Keratinocyte (primary cell): ENCODE data around the gene IGFBP1. TPM values are rescaled to one million over a fixed set of nuclear protein-coding genes. Genes with fewer than 3 reads are reported as not detected.

Source experiments
- DNase-seq: peaks from one replicate; pipeline ENCODE4 v3.0.0-alpha.2; 2011; ENCODE audit warnings: low read depth, missing footprints, low spot score
- FAIRE-seq: peaks from 2 replicates; lab custom pipeline; 2011; peaks lifted over from hg19 to GRCh38; lab: Jason Lieb, UNC
- H2AFZ ChIP-seq: 2 replicates; pipeline ENCODE4 v1.6.0; 2012; ENCODE audit warnings: low read length, control low read depth, inconsistent platforms; ENCODE audit not compliant: control insufficient read depth
- H3K27ac ChIP-seq: 2 replicates; pipeline ENCODE4 v1.5.1; 2011; ENCODE audit warnings: low read length; ENCODE audit not compliant: control insufficient read depth, insufficient read depth
- H3K27me3 ChIP-seq: 3 replicates; pipeline ENCODE4 v1.6.0; 2011; ENCODE audit warnings: low read length; ENCODE audit not compliant: control insufficient read depth, insufficient read depth; ENCODE audit errors: extremely low read depth
- H3K36me3 ChIP-seq, 2 experiments: 2 replicates in 1 of 2; 3 replicates in 1 of 2; pipeline ENCODE4 v1.5.1; 2011; ENCODE audit warnings: low read length in 2 of 2, mild to moderate bottlenecking in 1 of 2; ENCODE audit not compliant: control insufficient read depth in 2 of 2, insufficient read depth in 2 of 2; ENCODE audit errors: extremely low read depth in 1 of 2
- H3K4me1 ChIP-seq: 3 replicates; pipeline ENCODE4 v1.5.1; 2011; ENCODE audit warnings: low read length; ENCODE audit not compliant: control insufficient read depth, insufficient read depth; ENCODE audit errors: extremely low read depth
- H3K4me2 ChIP-seq: 3 replicates; pipeline ENCODE4 v1.6.0; 2011; ENCODE audit warnings: low read depth, low read length; ENCODE audit not compliant: control insufficient read depth, insufficient read depth; ENCODE audit errors: extremely low read depth
- H3K4me3 ChIP-seq, 3 experiments: fragments of 200-600 bp in 1 of 3; sonication (generic) in 1 of 3; 2 replicates in 2 of 3; 3 replicates in 1 of 3; pipeline ENCODE4 v1.5.1; 2011 to 2016; ENCODE audit warnings: low read length in 3 of 3, mild to moderate bottlenecking in 3 of 3, control low read depth in 2 of 3, inconsistent platforms in 1 of 3, low read depth in 1 of 3, mixed read lengths in 1 of 3, mixed run types in 1 of 3, moderate library complexity in 1 of 3; ENCODE audit not compliant: control insufficient read depth in 2 of 3, insufficient read depth in 2 of 3; ENCODE audit errors: extremely low read depth in 1 of 3
- H3K79me2 ChIP-seq: 2 replicates; pipeline ENCODE4 v1.6.0; 2012; ENCODE audit warnings: low read length; ENCODE audit not compliant: control insufficient read depth, insufficient read depth
- H3K9ac ChIP-seq: 3 replicates; pipeline ENCODE4 v1.6.0; 2011; ENCODE audit warnings: low read length; ENCODE audit not compliant: control insufficient read depth, insufficient read depth; ENCODE audit errors: extremely low read depth
- H3K9me1 ChIP-seq: 3 replicates; pipeline ENCODE4 v1.6.0; 2011; ENCODE audit warnings: low read length; ENCODE audit not compliant: control insufficient read depth, insufficient read depth; ENCODE audit errors: extremely low read depth
- H3K9me3 ChIP-seq: 2 replicates; pipeline ENCODE4 v1.5.1; 2012; ENCODE audit warnings: low read depth, low read length; ENCODE audit not compliant: control insufficient read depth
- H4K20me1 ChIP-seq: 3 replicates; pipeline ENCODE4 v1.6.0; 2011; ENCODE audit warnings: low read length; ENCODE audit not compliant: control insufficient read depth, insufficient read depth; ENCODE audit errors: extremely low read depth
- CTCF ChIP-seq, 3 experiments: IDR thresholded peaks in 1 of 3; conservative IDR thresholded peaks in 1 of 3; optimal IDR thresholded peaks in 1 of 3; 2 replicates in 2 of 3; 3 replicates in 1 of 3; pipeline versions ENCODE3 to v1.5.1; 2011; ENCODE audit warnings: low read length in 3 of 3, mild to moderate bottlenecking in 3 of 3, moderate library complexity in 2 of 3, control low read depth in 1 of 3, inconsistent platforms in 1 of 3; ENCODE audit not compliant: insufficient read depth in 2 of 3; ENCODE audit errors: extremely low read depth in 1 of 3
- EZH2 ChIP-seq: IDR thresholded peaks from one replicate; pipeline ENCODE4 v1.6.1; 2012; ENCODE audit warnings: inconsistent platforms, mild to moderate bottlenecking, low read length, moderate library complexity
- dilution Hi-C: fragments of 300-500 bp; cut with MboI; formaldehyde crosslinking; loops from one replicate; pipeline ENCODE4 v1.7.0; 2020; ENCODE audit warnings: low sequenced_read_pairs; ENCODE audit not compliant: extremely low pct_ligation_motif_present
- polyA plus RNA-seq, 5 experiments: library from polyadenylated mRNA; depleted of rRNA in 3 of 5; stranded (reverse) in 3 of 5; stranded (forward) in 1 of 5; unstranded in 1 of 5; fragments of >200 nt; gene quantifications; 1 replicate in 1 of 5; 2 replicates in 3 of 5; 3 replicates in 1 of 5; pipeline versions ENCODE4 v1.2.1 to v1.2.3, GENCODE V29; 2011 to 2012; ENCODE audit warnings: missing spikeins in 2 of 5, low read depth in 1 of 5, low replicate concordance in 1 of 5

IGFBP1 gene
- polyA plus RNA-seq, 1 donor (not counting 4 experiments of a cell fraction or from before 2014, with no cell fraction given), result not detected

- no peaks in the 10 kb centered on the region for H3K36me3 ChIP-seq
- no peak overlapping the region for H3K4me3 ChIP-seq
- no peaks in the 10 kb centered on the region for H3K4me1 ChIP-seq
- H3K79me2 ChIP-seq, result no peaks in the 10 kb centered on the region
- TF ChIP-seq CTCF (optimal IDR thresholded peaks at IDR 0.05 in 1 of 3, IDR thresholded peaks at IDR 0.05 in 1 of 3, conservative IDR thresholded peaks at IDR 0.05 in 1 of 3; ENCODE audit: extremely low read depth in 1 of 3, insufficient read depth in 2 of 3, low read length in 3 of 3) (no peak), EZH2 (no peak)
- no peaks in the 10 kb centered on the region for H3K9me3 ChIP-seq
- no peak overlapping the region for H2AFZ ChIP-seq
- DNase-seq (no peak), FAIRE-seq (no peak)
- no peak overlapping the region for H3K9ac ChIP-seq
- no peaks in the 10 kb centered on the region for H3K9me1 ChIP-seq
- H3K4me2 ChIP-seq, result no peak overlapping the region
- H3K27ac ChIP-seq, result no peak overlapping the region
- H3K27me3 ChIP-seq, result no peaks in the 10 kb centered on the region
- dilution Hi-C loops, result no loop called here
- no peaks in the 10 kb centered on the region for H4K20me1 ChIP-seq
These were observed 23.0 kb downstream of the IGFBP1 start for GRCh38 chr7:45911311-45911710.

GRCh38 chr7:45912972-45913371 lies 24.7 kb downstream of the IGFBP1 start:
- FAIRE-seq, result no peak
- no peaks in the 10 kb centered on the region for H3K36me3 ChIP-seq
- no peak for DNase-seq
- no peaks in the 10 kb centered on the region for H3K79me2 ChIP-seq
- no peaks in the 10 kb centered on the region for H3K9me3 ChIP-seq
- H3K27ac ChIP-seq, result no peak overlapping the region
- H3K27me3 ChIP-seq, result peaks cover 5% of the 10 kb centered on the region
- no peak overlapping the region for H3K9ac ChIP-seq
- H3K4me2 ChIP-seq, result no peak overlapping the region
- no peak overlapping the region for H3K4me3 ChIP-seq
- no peaks in the 10 kb centered on the region for H3K9me1 ChIP-seq
- TF ChIP-seq EZH2 (no peak), CTCF (optimal IDR thresholded peaks at IDR 0.05 in 1 of 3, IDR thresholded peaks at IDR 0.05 in 1 of 3, conservative IDR thresholded peaks at IDR 0.05 in 1 of 3; ENCODE audit: extremely low read depth in 1 of 3, insufficient read depth in 2 of 3, low read length in 3 of 3) (no peak)
- peaks cover 4% of the 10 kb centered on the region for H3K4me1 ChIP-seq
- dilution Hi-C loops, result no loop called here
- no peaks in the 10 kb centered on the region for H4K20me1 ChIP-seq
- no peak overlapping the region for H2AFZ ChIP-seq
